Heart right ventricle (tissue), 16 donors: ENCODE results near the gene DIS3L. TPM values are rescaled to one million over a fixed set of nuclear protein-coding genes. Genes with fewer than 3 reads are reported as not detected.
A peak's percentile ranks its signal among the peaks of the same experiment; 100 is the strongest.
"Not testable (repeated sequence)": the region's sequence is repeated elsewhere in the genome, so short reads cannot be mapped to it uniquely, and the experiment has no call there.

Source experiments
- ATAC-seq, 8 donors: fragments of 200-7000 bp; cut with Tn5 transposase; one replicate each; pipeline ENCODE4 v1.9.1; 2020; ENCODE audit warnings: mild to moderate bottlenecking in 8 of 8, moderate library complexity in 8 of 8, moderate number of reproducible peaks in 1 of 8
- DNase-seq, 2 donors: peaks; one replicate each; pipeline ENCODE4 v3.0.0-alpha.2; 2020
- H3K27ac ChIP-seq, 10 donors: fragments of 200-600 bp; sonication (generic) in 2 of 10; one replicate each; pipeline versions ENCODE4 v1.5.0 to v1.8.0; 2020 to 2022; ENCODE audit warnings: mild to moderate bottlenecking in 3 of 10
- H3K27me3 ChIP-seq, 7 donors: fragments of 200-600 bp; one replicate each; pipeline ENCODE4 v1.8.0; 2021 to 2022; ENCODE audit warnings: mild to moderate bottlenecking in 2 of 7
- H3K36me3 ChIP-seq, 9 donors: fragments of 200-600 bp; sonication (generic) in 1 of 9; one replicate each; pipeline versions ENCODE4 v1.5.0 to v1.8.0; 2020 to 2022; ENCODE audit warnings: mild to moderate bottlenecking in 2 of 9
- H3K4me1 ChIP-seq, 9 donors: fragments of 200-600 bp; sonication (generic) in 1 of 9; one replicate each; pipeline versions ENCODE4 v1.5.0 to v1.8.0; 2020 to 2022; ENCODE audit warnings: mild to moderate bottlenecking in 4 of 9
- H3K4me3 ChIP-seq, 10 donors: fragments of 200-600 bp; sonication (generic) in 2 of 10; one replicate each; pipeline versions ENCODE4 v1.5.0 to v1.8.0; 2020 to 2022; ENCODE audit warnings: mild to moderate bottlenecking in 7 of 10, moderate library complexity in 2 of 10
- H3K9me3 ChIP-seq, 11 donors: fragments of 200-600 bp in 10 of 11; sonication (generic) in 2 of 11; one replicate each; pipeline versions ENCODE4 v1.5.0 to v1.8.0; 2013 to 2022; ENCODE audit warnings: mild to moderate bottlenecking in 2 of 11, control low read depth in 1 of 11, moderate library complexity in 1 of 11
- CTCF ChIP-seq, 9 donors: fragments of 200-600 bp; sonication (generic) in 2 of 9; IDR thresholded peaks; one replicate each; pipeline versions ENCODE4 v1.5.0 to v1.8.0; 2021 to 2022; ENCODE audit warnings: antibody characterized with exemption in 9 of 9, mild to moderate bottlenecking in 5 of 9, moderate library complexity in 1 of 9
- WGBS, 2 donors: extraction: QIAGEN DNeasy Blood & Tissue Kit; methylation state at CpG; one replicate each; pipeline ENCODE4 v1.1.7; 2013; ENCODE audit warnings: inconsistent platforms in 1 of 2; 5-methylcytosine and 5-hydroxymethylcytosine counted together
- intact Hi-C, 10 donors: fragments of 100-400 bp; cut with DNase I; formaldehyde crosslinking; loops; one replicate each; pipeline versions ENCODE4 v1.11.1 to v1.14.2; 2022
- polyA plus RNA-seq, 2 donors: library from polyadenylated mRNA; stranded (reverse); fragments of 200-250 nt; gene quantifications; one replicate each; pipeline ENCODE4 v1.2.3, GENCODE V29; 2013
- total RNA-seq, 10 donors: library from RNA; stranded (reverse); fragmentation: NEBNext Ultra II Directional in 3 of 10; extraction: Animal tissue kit (Norgen Biotek cat#: 25700) in 3 of 10; gene quantifications; one replicate each; pipeline versions ENCODE4 v1.2.1 to v1.2.4, GENCODE V29; 2021 to 2023
- donor health status: Arrhythmogenic right ventricular cardiomyopathy.
- donor health status: ischemic (EF 13 %, LVEDD 7.1; RV severe dilation, severe dysfunction).
- donor health status: healthy with polysubstance abuse.
- donor health status: DM: no; HTN: yes; CAD: no.
- donor health status: DM: no; HTN: no; CAD: no.
- donor health status: ischemic (EF 25% LVEDD 6.9; RV normal size, moderate dysfunction).
- donor health status: ischemic (EF 25% LVEDD 5.7; RV mildly dilated, moderate dysfunction).
- donor health status: healthy.
- donor health status: DM: yes; HTN: yes; CAD: no.
- donor health status: Ischemic cardiomyopathy.
- donor health status: ischemic (EF 35%, LVEDD 5.7; RV mildly dilated, moderate dysfunction).
- donor health status: nonischemic (EF 11% LVEDD 7.7; RV severe dilation, severe dysfunction).
- donor health status: DM: yes; HTN: yes; CAD: no.
- donor health status: PGD.
- donor health status: ischemic (EF 29% LVEDD 5.4; RV normal size, mild dysfunction).
- donor health status: nonischemic (EF 23%, LVEDD 6.1; RV moderate dilation, normal function).

DIS3L gene
- total and polyA plus RNA-seq, 12 donors = 10.6 to 49.6 (median 38.3) TPM

DNA sequence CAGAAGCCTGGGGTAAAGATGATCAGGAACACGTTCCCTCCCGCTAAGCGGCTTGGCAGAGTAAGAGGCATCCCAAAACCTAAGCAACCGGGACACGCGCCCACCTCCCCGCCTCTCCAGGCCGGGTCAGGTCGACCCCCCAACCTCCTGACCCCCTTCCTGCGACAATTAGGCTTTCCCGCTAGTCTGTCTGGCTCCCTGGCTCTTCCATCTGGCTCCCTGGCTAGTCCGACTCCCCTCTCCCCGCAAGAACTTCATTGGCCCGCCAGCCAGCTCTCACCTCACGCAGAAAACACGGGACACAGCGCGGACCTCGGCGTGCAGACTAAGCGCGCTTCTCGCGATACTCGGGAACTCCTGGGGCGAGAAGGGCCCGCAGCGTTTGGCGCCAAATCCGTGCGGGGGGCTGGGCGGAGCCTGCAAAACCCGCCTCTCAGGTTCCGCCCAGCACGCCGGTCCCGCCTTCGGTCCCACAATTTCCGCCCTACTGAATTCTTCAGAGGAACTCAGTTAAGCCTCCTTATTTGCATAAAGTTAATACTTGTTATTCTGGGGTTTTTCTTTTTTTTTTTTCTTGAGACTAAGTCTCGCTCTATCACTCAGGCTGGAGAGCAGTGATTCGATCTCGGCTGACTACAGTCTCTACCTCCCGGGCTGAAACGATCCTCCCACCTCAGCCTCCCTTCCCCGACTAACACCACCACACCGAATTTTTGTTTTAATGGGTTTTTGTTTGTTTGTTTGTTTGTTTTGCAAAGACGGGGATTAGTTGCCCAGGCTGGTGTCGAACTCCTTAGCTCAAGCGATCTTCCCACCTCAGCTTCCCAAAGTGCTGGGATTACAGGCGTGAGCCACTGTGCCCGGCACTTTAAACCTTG is 63.2 kb downstream of the DIS3L start, which contains the start of gene TIPIN:
Gene TIPIN (minus strand): TSS at position 327 of the 878 bp plus-strand sequence. CDS start 3,738 bp downstream, outside the sequence.
- peaks cover 0 to 15% (median 0%) of the 10 kb centered on the region in 9 donors for H3K36me3 ChIP-seq
- intact Hi-C loops = loop anchor here in 3 of 10 donors (1.0 to 10.0 kb wide), 2 partner anchors 30 to 138 kb away; partner anchors contain the start of genes SNAPC5 (in 2 of the 3) and MAP2K1 (in 1 of the 3)
- H3K9me3 ChIP-seq = no peaks in the 10 kb centered on the region
- ATAC-seq = peak; percentile 98 to 100 (median 99)
- peak within 1 kb of the TSS in 9 of 10 donors; percentile 30 to 87 (median 61) for H3K27ac ChIP-seq
- no peaks in the 10 kb centered on the region for H3K27me3 ChIP-seq
- peak; percentile 95 to 97 for DNase-seq
- 7% methylated on average over 51 of the region's 51 CpGs for WGBS, 2 donors
- peaks cover 0 to 14% (median 5%) of the 10 kb centered on the region in 9 donors for H3K4me1 ChIP-seq
- TF ChIP-seq CTCF (IDR thresholded peaks at IDR 0.05) = no peak
- H3K4me3 ChIP-seq = peak within 1 kb of the TSS; percentile 47 to 76 (median 59)

DNA sequence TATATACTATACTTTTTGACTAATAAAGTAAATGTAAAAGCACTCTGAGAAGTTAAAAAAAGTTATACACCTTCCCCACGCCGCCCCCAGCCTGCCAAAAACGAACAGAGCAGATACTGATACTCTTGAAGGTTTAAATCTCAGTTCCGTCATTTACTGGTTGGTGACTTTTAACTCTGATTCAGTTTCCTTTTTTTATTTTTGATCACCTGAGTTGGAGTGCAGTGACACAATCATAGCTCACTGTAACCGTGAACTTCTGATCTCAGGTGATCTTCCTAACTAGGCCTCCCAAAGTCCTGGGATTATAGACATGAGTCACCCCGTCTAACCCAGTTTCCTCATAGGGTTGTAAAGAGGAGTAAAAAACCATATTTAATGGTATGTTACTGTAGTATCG is 66.4 kb downstream of the DIS3L start:
- Histone ChIP-seq H3K27ac (no peak overlapping the region), H3K27me3 (no peaks in the 10 kb centered on the region), H3K4me1 (peaks cover 0 to 14% (median 5%) of the 10 kb centered on the region in 9 donors), H3K4me3 (no peak overlapping the region), H3K9me3 (no peaks in the 10 kb centered on the region), H3K36me3 (no peaks in the 10 kb centered on the region)
- no peak for DNase-seq
- TF ChIP-seq CTCF (IDR thresholded peaks at IDR 0.05) = no peak
- 86 to 91% methylated on average over 7 of the region's 7 CpGs for WGBS, 2 donors
- intact Hi-C loops = loop anchor here in 2 of 10 donors (10.0 kb wide), 1 partner anchor 135 kb away; the partner anchor contains the start of gene SNAPC5 (in 2 of the 2)
- no peak for ATAC-seq

DNA sequence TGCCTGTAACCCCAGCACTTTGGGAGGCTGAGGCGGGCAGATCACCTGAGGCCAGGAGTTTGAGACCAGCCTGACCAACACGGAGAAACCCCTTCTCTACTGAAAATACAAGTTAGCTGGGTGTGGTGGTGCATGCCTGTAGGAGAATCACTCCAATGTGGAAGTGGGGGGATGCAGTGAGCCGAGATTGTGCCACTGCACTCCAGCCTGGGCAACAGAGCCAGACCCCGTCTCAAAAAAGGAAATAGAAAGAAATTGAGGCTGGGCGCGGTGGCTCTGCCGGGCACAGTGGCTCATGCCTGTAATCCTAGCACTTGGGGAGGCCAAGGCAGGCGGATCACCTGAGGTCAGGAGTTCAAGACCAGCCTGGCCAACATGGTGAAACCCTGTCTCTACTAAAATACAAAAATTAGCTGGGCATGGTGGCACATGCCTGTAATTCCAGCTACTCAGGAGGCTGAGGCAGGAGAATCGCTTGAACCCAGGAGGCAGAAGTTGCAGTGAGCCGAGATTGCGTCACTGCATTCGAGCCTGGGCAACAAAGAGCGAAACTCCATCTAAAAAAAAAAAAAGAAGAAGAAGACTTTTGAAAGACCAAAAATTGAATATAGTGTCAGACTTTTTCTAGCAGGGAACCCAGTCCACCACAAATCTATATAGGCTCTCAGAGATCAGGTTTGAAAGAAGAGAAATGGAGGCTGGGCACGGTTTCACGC is 68.5 kb downstream of the DIS3L start:
- 83 to 85% methylated on average over 15 of the region's 15 CpGs for WGBS, 2 donors
- DNase-seq, H3K4me1 ChIP-seq, H3K4me3 ChIP-seq, H3K27ac ChIP-seq, ATAC-seq, H3K36me3 ChIP-seq, H3K9me3 ChIP-seq, intact Hi-C loops, H3K27me3 ChIP-seq: not testable (repeated sequence)

DNA sequence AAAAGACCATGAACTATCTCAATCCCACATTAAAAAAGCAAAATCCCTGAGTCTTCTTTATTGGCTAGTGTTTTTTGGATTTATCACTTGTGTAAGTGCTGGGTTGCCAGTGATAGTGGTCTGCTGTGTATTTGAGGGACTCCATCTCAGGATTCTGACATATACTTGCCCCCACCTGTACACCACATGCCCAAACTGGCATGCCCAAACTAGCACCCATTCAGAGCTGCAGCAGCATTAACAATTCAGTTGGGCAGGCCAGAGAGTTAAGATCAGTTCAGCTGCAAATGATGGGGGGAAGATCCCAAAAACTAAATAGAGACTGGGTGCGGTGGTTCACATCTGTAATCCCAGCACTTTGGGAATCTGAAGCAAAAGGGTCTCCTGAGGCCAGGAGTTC is 69.4 kb downstream of the DIS3L start:
- Histone ChIP-seq H3K4me1 (no peaks in the 10 kb centered on the region), H3K4me3 (no peak overlapping the region), H3K9me3 (no peaks in the 10 kb centered on the region), H3K36me3 (no peaks in the 10 kb centered on the region), H3K27me3 (no peaks in the 10 kb centered on the region), H3K27ac (no peak overlapping the region)
- DNase-seq (no peak), ATAC-seq (no peak)
- no peak for TF ChIP-seq CTCF (IDR thresholded peaks at IDR 0.05)
- 97 to 100% methylated on average over 1 of the region's 1 CpG for WGBS, 2 donors
- intact Hi-C loops = no loop called here
